Fibroblast of lung (primary cell): ENCODE results near the gene SNCG.

Experiments
- CTCF ChIP-seq, 2 donors: IDR thresholded peaks in 1 of 2; conservative IDR thresholded peaks in 1 of 2; 1 replicate in 1 of 2; 2 replicates in 1 of 2; pipeline ENCODE4 v1.5.1; 2011 to 2012; ENCODE audit warnings: low read length in 2 of 2, control low read depth in 1 of 2, inconsistent platforms in 1 of 2, low read depth in 1 of 2, mild to moderate bottlenecking in 1 of 2
- EZH2 ChIP-seq: IDR thresholded peaks from 2 replicates; pipeline ENCODE4 v1.5.1; 2012; ENCODE audit warnings: low read length, control low read depth, mild to moderate bottlenecking; ENCODE audit errors: missing control alignments

GRCh38 chr10:86979296-86979818 lies 21.0 kb downstream of the SNCG start:
- TF ChIP-seq EZH2 (no peak), CTCF (conservative IDR thresholded peaks at IDR 0.05 in 1 of 2, IDR thresholded peaks at IDR 0.05 in 1 of 2; ENCODE audit: low read depth in 1 of 2, low read length in 2 of 2) (no peak)
